GM19099 (cell line): Measurements from ENCODE around the gene ENDOV.

ENCODE experiments used
- POLR2A ChIP-seq: IDR thresholded peaks from 3 replicates; pipeline ENCODE4 v1.6.1; 2011; ENCODE audit warnings: low read depth; ENCODE audit not compliant: insufficient read length; ENCODE audit errors: extremely low read depth

The ENDOV gene

DNA sequence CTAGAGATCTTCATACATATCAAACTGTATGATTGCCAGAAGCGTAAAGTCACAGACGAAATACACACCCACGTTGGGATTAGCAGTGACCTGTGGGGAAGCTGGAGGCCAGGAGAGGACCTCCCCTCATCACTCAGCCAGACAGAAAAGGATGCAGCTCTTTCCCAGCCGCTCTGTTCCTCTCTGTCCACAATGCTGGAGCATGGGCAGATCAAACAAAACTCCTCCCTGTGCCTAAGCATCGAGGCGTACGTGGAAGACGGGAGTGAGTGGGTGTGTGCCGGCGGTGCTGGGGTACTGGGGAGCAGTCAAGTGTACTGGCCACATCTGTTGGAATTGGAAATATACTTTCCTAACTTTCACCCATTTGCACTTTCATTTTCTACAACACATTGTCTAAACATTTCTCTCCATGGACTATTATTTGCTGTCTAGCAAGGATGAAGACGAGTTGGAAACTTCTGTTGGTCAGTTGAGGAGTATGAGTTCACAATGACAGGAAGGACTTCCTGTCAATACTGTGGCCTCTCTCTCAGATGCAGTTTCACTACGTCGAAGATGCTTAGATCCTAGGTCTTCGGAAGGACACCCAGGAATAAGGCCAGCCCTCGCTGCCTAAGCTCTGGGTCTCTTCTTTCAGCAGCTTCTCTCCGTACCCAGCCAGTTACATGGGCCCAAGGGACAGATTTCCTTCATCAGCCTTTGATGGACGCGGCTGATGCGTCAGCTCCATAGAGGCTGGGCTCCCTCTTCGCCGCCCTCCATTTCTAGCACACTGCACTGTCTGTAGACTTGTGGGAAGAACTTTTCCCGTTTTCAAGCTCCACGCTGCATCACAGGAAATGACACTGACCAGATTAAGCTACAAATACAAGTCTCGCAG lies 30.6 kb upstream of the ENDOV start:
- no peak for TF ChIP-seq POLR2A

DNA sequence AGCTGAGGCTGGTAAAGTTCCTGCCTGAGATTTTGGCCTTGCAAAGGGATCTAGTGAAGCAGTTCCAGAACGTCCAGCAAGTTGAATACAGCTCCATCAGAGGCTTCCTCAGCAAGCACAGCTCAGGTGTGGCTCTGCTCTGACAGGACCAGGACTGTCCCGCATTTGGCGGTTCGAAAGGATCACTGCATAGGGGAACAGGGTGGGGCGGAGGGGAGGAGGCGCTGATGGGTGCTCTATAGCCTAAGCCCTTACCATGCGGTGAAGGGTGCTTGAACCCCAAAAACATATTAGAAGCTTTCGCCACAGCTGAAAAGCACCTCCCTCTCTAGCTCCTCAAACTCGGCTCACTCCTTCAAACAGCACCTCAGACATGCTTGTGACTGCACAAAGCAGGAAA lies 29.9 kb upstream of the ENDOV start:
- no peak for TF ChIP-seq POLR2A

DNA sequence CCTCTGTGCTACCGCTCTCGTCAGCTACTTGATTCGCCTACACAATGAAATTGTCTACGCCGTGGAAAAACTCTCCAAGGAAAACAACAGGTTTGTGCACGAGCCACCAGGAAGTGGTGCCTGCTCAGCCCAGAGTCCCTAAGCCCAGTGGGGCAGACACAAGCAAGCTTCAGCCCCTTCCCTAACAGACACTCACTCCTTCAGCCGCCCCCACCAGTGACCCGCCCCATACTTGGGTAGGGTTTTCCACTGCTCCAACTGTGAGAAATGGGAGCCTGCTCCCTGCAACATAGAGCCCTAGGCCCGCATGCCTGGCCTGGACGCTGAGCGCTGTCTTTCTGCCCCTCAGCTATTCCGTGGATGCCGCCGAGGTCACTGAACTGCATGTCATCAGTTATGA lies 28.6 kb upstream of the ENDOV start:
- TF ChIP-seq POLR2A = no peak

DNA sequence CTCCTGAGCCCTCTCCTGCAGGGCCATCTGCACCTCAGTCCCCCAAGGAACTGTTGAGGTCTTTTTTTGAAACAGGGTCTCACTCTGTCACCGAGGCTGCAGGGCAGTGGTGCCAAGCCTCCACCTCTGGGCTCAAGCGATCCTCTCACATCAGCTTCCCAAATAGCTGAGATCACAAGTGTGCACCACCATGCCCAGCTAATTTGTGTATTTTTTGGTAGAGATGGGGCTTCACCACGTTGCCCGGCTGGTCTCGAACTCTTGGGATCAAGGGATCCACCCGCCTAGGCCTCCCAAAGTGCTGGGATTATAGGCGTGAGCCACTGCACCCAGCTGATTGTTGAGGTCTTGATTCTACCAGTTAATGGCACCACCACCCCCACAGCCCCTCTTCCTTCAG lies 27.9 kb upstream of the ENDOV start:
- no peak for TF ChIP-seq POLR2A

DNA sequence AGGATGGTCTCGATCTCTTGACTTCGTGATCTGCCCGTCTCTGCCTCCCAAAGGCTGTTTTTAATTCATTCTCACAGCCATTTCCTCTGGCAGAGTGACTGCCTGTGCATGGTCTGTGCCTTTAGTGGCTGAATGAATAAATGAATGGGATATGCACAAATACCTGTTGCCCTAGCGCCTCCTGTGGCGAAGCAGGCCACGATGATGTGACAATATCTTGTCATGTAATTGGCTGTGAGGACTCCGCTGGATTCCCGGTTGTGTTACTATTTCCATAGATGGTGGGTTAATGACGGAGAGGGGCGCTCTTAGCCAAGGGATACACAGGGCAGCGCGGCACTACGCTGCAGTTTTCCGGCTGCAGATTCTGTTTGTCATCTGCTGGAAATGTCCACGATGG lies 26.8 kb upstream of the ENDOV start:
- TF ChIP-seq POLR2A = no peak

DNA sequence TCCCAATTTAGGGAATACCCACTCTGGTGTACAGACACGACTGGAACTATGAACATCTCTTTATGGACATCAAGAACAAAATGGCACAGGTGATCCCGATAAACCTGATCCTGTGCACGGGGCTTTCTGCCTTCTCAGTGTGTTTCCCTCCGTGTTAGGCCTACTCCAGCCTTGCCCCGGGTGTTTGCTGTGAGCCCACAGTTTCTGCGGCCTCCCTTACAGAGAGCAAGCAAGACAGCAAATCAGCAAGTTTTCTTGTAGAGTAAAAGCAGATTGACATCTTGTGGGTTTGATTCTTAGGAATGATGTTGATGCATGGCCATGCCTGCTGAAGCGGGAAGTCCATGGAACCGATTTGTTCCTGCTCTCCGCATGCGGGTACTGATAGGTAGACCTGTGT lies 26.4 kb upstream of the ENDOV start:
- TF ChIP-seq POLR2A = no peak

DNA sequence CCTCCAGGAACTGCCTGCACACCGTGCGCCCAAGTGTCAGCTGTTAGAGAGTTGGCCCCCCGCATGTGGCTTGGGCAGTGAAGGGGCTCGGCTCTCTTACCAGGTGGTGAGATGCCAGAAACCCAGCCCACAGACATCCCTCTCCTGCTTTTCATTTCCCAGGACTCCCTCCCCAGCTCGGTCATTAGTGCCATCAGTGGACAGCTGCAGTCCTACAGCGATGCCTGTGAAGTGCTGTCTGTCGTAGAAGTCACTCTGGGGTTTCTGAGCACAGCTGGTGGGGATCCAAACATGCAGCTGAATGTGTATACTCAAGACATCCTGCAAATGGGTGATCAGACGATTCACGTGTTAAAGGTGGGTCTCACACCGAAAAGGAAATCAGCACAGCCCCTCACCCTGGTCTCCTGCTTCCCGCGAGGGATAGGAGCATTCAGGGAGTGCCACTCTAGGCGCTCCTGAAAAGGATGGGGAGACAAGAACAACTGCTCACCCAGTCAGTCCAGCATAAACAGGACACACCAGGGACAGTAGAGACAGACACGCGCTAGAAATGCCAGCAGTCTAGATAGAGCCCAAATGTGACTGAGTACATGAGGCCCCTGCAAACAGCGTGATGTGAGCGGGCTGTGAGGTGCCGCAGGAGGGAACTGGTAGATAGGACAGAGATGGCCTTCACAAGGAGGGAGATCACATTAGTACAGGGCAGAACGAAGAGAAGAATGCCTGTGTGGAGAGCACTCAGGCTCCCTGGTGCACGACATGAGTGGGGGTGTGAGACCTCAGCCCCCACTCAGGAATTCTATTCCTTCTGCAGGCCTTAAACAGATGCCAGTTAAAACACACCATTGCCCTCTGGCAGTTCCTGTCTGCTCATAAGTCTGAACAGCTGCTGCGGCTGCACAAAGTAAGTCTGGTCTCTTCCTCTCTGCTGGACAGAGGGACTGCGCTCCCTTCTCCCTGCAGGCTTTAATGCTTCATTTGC lies 25.7 kb upstream of the ENDOV start:
- no peak for TF ChIP-seq POLR2A

DNA sequence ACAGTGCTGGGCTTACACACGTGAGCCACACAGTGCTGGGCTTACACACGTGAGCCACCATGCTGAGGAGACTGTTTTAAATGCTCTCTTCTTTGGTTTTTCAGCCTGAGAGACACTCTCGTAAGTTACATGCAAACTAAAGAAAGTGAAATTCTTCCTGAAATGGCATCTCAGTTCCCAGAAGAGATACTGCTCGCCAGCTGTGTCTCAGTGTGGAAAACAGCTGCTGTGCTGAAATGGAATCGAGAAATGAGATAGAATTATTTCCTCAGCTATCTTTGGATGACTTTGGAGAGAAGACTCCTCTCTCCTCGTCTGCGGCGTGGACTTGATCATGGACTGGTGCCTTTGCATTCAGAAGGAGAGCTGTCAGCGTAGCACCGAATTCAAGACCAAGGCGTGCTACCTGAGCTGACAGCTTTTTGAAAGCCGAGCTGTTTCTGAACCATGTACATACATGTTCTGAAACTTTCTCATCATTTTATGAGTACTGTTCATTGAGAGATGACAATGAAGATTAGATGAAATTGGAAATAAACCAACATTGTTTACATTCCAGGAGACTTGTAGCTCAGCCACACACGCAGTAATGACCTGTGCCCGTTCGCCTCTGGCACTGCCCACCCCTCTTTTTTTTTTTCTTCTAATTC lies 21.6 kb upstream of the ENDOV start:
- no peak for TF ChIP-seq POLR2A

DNA sequence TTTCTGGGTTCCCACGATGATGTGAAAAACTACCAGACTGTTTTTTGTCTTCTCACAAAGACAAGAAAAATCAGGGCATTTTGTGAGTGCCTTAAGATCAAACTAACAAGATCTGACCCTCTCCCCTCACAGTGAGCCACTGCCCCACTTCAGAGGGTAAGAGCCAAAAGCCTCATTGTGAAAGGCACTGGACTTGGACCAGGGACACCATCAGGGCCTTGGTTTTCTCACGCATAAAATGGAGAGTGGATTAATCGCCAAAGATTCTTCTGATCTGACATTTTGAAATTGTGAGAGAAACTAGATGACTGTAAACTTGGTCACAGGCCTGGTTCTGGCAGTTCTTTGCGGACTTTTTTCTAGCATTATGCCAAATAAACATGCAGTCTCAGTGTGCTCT lies 21.0 kb upstream of the ENDOV start:
- TF ChIP-seq POLR2A = no peak

DNA sequence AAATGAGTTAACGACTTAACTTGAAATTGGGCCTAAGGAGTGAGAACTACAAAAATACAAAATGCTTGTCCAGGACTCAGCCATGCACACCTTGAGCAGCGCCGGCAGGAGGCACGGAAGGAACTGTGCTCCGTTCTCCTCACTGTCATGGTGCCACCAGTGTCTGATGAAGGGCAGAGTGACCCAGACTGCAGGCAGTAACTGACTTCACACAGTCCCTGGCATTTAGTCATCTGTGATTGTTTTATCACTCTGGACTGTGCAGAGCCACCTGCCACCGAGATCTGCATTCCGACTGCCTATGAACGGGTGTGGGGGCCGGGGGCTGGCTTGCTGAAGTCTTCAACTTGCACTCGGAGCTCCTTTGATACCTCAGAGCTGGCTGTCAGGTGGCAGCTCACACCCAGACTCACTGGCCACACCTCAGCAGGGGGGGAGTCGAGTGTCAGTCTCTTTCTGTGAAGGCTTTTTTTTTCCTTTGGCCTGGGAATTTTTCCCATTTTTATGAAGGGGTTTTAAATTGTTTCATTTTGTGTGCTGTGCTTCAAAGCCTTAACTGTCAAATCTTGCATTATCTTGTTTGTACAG lies 20.2 kb upstream of the ENDOV start:
- no peak for TF ChIP-seq POLR2A

DNA sequence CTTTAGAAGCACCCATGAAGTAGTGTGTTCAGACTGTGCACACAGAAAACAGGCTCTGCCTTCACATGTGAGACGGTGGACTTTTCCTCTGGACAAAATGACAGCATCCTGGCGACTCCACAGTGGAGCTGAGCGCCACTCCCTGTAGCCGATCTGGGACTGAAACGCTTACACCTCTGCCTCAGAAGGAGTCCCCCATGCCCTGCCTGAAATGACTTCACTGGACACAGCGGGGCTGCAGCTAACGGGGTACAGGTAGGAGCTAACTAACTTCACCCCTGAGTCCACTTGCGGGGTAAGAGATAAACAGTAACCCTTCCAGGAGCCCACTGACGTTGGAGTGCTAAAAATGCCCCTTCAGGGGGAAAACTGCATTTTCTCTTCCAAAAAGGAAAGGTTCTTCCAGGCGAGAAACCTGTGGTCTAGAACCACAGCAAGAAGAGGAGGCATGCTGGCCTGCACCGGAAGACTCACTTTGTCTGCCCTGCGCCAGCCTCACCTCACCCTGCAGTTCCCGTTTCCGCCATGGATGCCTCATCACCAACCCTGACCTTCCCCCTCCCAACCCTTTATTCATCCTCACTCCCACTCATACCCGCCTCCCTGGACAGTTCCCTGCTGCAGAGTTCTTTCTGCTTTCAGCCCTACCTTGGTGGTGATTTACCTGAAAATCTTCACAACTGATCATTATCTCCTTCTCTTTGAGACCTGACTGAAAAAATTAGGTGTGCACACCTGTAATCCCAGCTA lies 19.4 kb upstream of the ENDOV start:
- TF ChIP-seq POLR2A = no peak

DNA sequence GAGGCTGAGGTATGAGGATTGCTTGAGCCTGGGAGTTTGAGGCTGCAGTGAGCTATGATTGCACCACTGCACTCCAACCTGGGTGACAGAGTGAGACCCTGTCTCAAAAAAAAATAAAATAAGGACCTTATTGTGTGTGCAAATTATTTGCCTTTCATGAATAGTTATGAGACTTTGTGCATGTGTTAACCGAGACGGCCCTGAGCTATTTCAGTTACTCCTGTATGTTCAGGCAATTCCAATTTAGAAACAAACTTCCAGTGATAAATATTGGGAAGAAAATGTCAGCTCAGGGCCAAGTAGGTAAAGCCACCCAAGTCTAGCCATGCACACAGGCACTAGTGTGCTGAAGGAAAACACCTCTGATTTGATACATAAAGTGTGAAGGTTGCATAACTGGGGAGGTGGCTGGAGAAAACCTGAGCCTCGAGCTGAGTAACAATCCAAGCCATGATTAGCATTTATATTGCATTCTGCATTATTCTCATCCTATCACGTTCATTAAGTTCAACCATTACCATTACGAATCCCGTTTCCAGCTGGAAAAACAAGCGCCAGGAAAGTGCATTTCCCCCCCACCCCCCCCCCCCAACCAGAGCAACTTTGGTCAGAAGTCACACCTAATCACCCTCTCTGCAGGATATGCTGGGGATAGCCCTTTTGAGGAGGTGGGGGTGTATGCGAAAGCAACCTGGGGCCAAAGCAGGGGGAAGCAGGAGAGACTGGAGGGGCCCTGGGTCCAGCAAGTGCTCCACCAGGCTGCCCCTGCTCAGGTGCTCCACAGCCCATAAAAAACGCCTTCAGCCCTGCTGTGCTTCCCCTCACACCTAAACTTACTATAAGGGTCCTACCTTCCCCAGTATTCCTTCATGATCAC lies 18.6 kb upstream of the ENDOV start:
- no peak for TF ChIP-seq POLR2A

DNA sequence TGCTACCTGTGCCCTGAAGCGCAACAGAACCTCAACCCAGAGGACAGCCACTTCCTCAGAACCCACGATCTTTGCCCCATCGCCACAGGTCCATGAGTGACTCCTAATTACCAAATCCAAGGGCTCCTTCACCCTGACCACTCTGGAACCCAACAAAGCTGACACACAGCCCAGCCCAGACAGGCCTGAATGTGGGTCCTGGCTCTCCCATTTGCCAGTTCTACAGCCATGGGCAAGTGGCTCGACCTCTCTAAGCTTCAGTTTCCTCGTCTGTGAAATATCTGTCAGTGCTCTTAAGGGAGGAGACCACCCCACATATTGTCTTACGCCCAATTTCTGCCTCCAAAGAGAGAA lies 18.0 kb upstream of the ENDOV start:
- TF ChIP-seq POLR2A = no peak
